Measurements from ENCODE around the gene SLC49A4.

DNA sequence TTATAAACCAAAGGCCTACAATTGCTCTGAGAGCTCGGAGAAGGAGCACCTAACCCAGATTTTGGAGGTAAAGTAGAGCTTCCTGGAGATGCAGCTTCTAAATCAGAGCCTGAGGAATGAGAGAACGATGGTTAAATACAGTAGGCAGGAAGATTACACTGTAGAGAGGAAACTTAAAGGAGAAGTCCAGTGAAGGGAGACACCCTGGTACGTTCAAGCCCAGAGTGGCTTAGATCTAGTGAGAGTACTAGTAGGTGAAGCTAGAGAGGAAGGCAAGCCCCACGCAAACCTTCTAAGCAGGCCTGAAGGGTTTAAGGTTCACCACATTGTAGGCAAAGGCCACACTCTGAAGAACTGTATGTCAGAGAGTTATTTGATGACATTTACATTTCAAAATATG is 33.4 kb downstream of the SLC49A4 start:
- TF ChIP-seq, protein P1, sequence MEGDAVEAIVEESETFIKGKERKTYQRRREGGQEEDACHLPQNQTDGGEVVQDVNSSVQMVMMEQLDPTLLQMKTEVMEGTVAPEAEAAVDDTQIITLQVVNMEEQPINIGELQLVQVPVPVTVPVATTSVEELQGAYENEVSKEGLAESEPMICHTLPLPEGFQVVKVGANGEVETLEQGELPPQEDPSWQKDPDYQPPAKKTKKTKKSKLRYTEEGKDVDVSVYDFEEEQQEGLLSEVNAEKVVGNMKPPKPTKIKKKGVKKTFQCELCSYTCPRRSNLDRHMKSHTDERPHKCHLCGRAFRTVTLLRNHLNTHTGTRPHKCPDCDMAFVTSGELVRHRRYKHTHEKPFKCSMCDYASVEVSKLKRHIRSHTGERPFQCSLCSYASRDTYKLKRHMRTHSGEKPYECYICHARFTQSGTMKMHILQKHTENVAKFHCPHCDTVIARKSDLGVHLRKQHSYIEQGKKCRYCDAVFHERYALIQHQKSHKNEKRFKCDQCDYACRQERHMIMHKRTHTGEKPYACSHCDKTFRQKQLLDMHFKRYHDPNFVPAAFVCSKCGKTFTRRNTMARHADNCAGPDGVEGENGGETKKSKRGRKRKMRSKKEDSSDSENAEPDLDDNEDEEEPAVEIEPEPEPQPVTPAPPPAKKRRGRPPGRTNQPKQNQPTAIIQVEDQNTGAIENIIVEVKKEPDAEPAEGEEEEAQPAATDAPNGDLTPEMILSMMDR (tag by site-specific recombination; IDR thresholded peaks at IDR 0.05) = no peak
- TF ChIP-seq, protein P2, sequence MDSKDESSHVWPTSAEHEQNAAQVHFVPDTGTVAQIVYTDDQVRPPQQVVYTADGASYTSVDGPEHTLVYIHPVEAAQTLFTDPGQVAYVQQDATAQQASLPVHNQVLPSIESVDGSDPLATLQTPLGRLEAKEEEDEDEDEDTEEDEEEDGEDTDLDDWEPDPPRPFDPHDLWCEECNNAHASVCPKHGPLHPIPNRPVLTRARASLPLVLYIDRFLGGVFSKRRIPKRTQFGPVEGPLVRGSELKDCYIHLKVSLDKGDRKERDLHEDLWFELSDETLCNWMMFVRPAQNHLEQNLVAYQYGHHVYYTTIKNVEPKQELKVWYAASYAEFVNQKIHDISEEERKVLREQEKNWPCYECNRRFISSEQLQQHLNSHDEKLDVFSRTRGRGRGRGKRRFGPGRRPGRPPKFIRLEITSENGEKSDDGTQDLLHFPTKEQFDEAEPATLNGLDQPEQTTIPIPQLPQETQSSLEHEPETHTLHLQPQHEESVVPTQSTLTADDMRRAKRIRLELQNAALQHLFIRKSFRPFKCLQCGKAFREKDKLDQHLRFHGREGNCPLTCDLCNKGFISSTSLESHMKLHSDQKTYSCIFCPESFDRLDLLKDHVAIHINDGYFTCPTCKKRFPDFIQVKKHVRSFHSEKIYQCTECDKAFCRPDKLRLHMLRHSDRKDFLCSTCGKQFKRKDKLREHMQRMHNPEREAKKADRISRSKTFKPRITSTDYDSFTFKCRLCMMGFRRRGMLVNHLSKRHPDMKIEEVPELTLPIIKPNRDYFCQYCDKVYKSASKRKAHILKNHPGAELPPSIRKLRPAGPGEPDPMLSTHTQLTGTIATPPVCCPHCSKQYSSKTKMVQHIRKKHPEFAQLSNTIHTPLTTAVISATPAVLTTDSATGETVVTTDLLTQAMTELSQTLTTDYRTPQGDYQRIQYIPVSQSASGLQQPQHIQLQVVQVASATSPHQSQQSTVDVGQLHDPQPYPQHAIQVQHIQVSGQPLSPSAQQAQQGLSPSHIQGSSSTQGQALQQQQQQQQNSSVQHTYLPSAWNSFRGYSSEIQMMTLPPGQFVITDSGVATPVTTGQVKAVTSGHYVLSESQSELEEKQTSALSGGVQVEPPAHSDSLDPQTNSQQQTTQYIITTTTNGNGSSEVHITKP (tag by site-specific recombination; IDR thresholded peaks at IDR 0.05) = no peak
- TF ChIP-seq MEIS1 (CRISPR knock-in tag; IDR thresholded peaks at IDR 0.05; ENCODE audit: borderline replicate concordance) (no peak), ZNF223 (tag by site-specific recombination; IDR thresholded peaks at IDR 0.05) (no peak), MZF1 (tag by site-specific recombination; IDR thresholded peaks at IDR 0.05; ENCODE audit: borderline replicate concordance) (no peak)
